ENCODE results near the gene GCDH. TPM values are rescaled to one million over a fixed set of nuclear protein-coding genes. Genes with fewer than 3 reads are reported as not detected.

GCDH gene
- total RNA-seq, 2 experiments from 2014 or later: 39.7 to 43.4 TPM

GRCh38 chr19:12930002-12930645, 39.2 kb downstream of the GCDH start:
- Mint-ChIP-seq H3K36me3 (peaks cover 33% of the 10 kb centered on the region), H3K9me3 (no peaks in the 10 kb centered on the region), H3K27me3 (no peaks in the 10 kb centered on the region), H3K4me1 (peaks cover 19% of the 10 kb centered on the region), H3K4me3 (no peak overlapping the region), H3K27ac (peak overlapping the region; percentile 43)
- DNase-seq (no peak), ATAC-seq (ENCODE audit: low read depth) (no peak)
- POLR2A ChIA-PET: interaction anchor here (0.8 to 1.4 kb wide), 3 partner anchors 9 to 39 kb away, joined by 3 to 5 read pairs (median 3); partner anchors contain the start of genes GCDH and SYCE2

- Mint-ChIP-seq H3K27me3 (no peaks in the 10 kb centered on the region), H3K27ac (peak overlapping the region; percentile 97), H3K9me3 (no peaks in the 10 kb centered on the region), H3K36me3 (peaks cover 23% of the 10 kb centered on the region), H3K4me3 (peak overlapping the region; percentile 98), H3K4me1 (peaks cover 33% of the 10 kb centered on the region)
- DNase-seq: no peak
- no peak for ATAC-seq (ENCODE audit: low read depth)
- POLR2A ChIA-PET: interaction anchor here (0.6 to 3.3 kb wide), 13 partner anchors 11 to 157 kb away, joined by 3 to 23 read pairs (median 7); partner anchors contain the start of genes DNASE2, GCDH, RAD23A and SYCE2
Observed at GRCh38 chr19:12932392-12933286, 41.7 kb downstream of the GCDH start.

- H3K4me3 Mint-ChIP-seq: peak within 1 kb of the TSS; percentile 98
- peak within 1 kb of the TSS; percentile 97 for H3K27ac Mint-ChIP-seq
- POLR2A ChIA-PET: interaction anchor here (0.7 to 3.3 kb wide), 12 partner anchors 12 to 63 kb away, joined by 3 to 23 read pairs (median 7); partner anchors contain the start of genes DNASE2, GCDH, RAD23A and SYCE2
- H3K9me3 Mint-ChIP-seq: no peaks in the 10 kb centered on the region
- H3K27me3 Mint-ChIP-seq: no peaks in the 10 kb centered on the region
- peaks cover 36% of the 10 kb centered on the region for H3K4me1 Mint-ChIP-seq
- DNase-seq (peak; percentile 76), ATAC-seq (ENCODE audit: low read depth) (peak; percentile 54)
- peaks cover 19% of the 10 kb centered on the region for H3K36me3 Mint-ChIP-seq
Observed at GRCh38 chr19:12933287-12934072, 42.5 kb downstream of the GCDH start, which contains the start of gene FARSA. Gene FARSA, minus strand, starts transcription at chr19:12933711. Its CDS starts 15 bp downstream, at chr19:12933696.

- DNase-seq: no peak
- POLR2A ChIA-PET: interaction anchor here (0.7 kb wide), 1 partner anchor 18 kb away, joined by 3 read pairs; no protein-coding TSS in a partner anchor
- H3K4me1 Mint-ChIP-seq: peaks cover 45% of the 10 kb centered on the region
- no peaks in the 10 kb centered on the region for H3K9me3 Mint-ChIP-seq
- peaks cover 27% of the 10 kb centered on the region for H3K36me3 Mint-ChIP-seq
- no peaks in the 10 kb centered on the region for H3K27me3 Mint-ChIP-seq
- ATAC-seq (ENCODE audit: low read depth): no peak
- H3K4me3 Mint-ChIP-seq: no peak overlapping the region
- H3K27ac Mint-ChIP-seq: no peak overlapping the region
Observed at GRCh38 chr19:12935071-12935470, 44.1 kb downstream of the GCDH start.

GRCh38 chr19:12936582-12936981, 45.6 kb downstream of the GCDH start:
- peak overlapping the region; percentile 77 for H3K27ac Mint-ChIP-seq
- no peaks in the 10 kb centered on the region for H3K27me3 Mint-ChIP-seq
- no peaks in the 10 kb centered on the region for H3K9me3 Mint-ChIP-seq
- H3K4me3 Mint-ChIP-seq: peak overlapping the region; percentile 57
- H3K4me1 Mint-ChIP-seq: peaks cover 52% of the 10 kb centered on the region
- DNase-seq (no peak), ATAC-seq (ENCODE audit: low read depth) (no peak)
- peaks cover 40% of the 10 kb centered on the region for H3K36me3 Mint-ChIP-seq
- POLR2A ChIA-PET: interaction anchor here (0.6 to 3.3 kb wide), 7 partner anchors 10 to 971 kb away, joined by 3 to 25 read pairs (median 8); partner anchors contain the start of genes DNASE2, GCDH and SYCE2

GRCh38 chr19:12937093-12937926, 46.4 kb downstream of the GCDH start:
- no peak for ATAC-seq (ENCODE audit: low read depth)

GRCh38 chr19:12937927-12938778, 47.2 kb downstream of the GCDH start, which contains the start of gene CALR:
Gene CALR, plus strand, starts transcription at chr19:12938609. Its CDS starts 71 bp downstream, at chr19:12938680.
- no peaks in the 10 kb centered on the region for H3K27me3 Mint-ChIP-seq
- ATAC-seq (ENCODE audit: low read depth): peak; percentile 93
- peak within 1 kb of the TSS; percentile 92 for H3K27ac Mint-ChIP-seq
- no peaks in the 10 kb centered on the region for H3K9me3 Mint-ChIP-seq
- H3K36me3 Mint-ChIP-seq: peaks cover 35% of the 10 kb centered on the region
- peak; percentile 97 for DNase-seq
- POLR2A ChIA-PET: interaction anchor here (0.6 to 3.3 kb wide), 21 partner anchors 8 to 216 kb away, joined by 3 to 25 read pairs (median 7); partner anchors contain the start of genes DNASE2, GADD45GIP1, GCDH and JUNB
- H3K4me3 Mint-ChIP-seq: peak within 1 kb of the TSS; percentile 99
- peaks cover 44% of the 10 kb centered on the region for H3K4me1 Mint-ChIP-seq

More at GRCh38 chr19:12937093-12937926, 46.4 kb downstream of the GCDH start:
- Mint-ChIP-seq H3K36me3 (peaks cover 39% of the 10 kb centered on the region), H3K27me3 (no peaks in the 10 kb centered on the region), H3K4me1 (peaks cover 50% of the 10 kb centered on the region), H3K9me3 (no peaks in the 10 kb centered on the region), H3K4me3 (peak overlapping the region; percentile 99), H3K27ac (peak overlapping the region; percentile 92)
- peak; percentile 50 for DNase-seq
- POLR2A ChIA-PET: interaction anchor here (0.6 to 3.3 kb wide), 20 partner anchors 9 to 972 kb away, joined by 3 to 25 read pairs (median 7); partner anchors contain the start of genes DNASE2, GADD45GIP1, GCDH and JUNB

- H3K36me3 Mint-ChIP-seq: peaks cover 39% of the 10 kb centered on the region
- peak overlapping the region; percentile 99 for H3K4me3 Mint-ChIP-seq
- peaks cover 48% of the 10 kb centered on the region for H3K4me1 Mint-ChIP-seq
- peak overlapping the region; percentile 92 for H3K27ac Mint-ChIP-seq
- DNase-seq (peak; percentile 48), ATAC-seq (ENCODE audit: low read depth) (peak; percentile 4)
- POLR2A ChIA-PET: interaction anchor here (0.5 to 3.3 kb wide), 8 partner anchors 25 to 246 kb away, joined by 3 to 25 read pairs (median 4); partner anchors contain the start of genes GCDH and TRIR
- no peaks in the 10 kb centered on the region for H3K9me3 Mint-ChIP-seq
- H3K27me3 Mint-ChIP-seq: no peaks in the 10 kb centered on the region
Observed at GRCh38 chr19:12938779-12939601, 48.0 kb downstream of the GCDH start.

- DNase-seq (no peak), ATAC-seq (ENCODE audit: low read depth) (no peak)
- POLR2A ChIA-PET: interaction anchor here (0.6 to 3.3 kb wide), 4 partner anchors 26 to 206 kb away, joined by 3 to 25 read pairs (median 4); partner anchors contain the start of genes GCDH and TRIR
- H3K9me3 Mint-ChIP-seq: no peaks in the 10 kb centered on the region
- H3K27ac Mint-ChIP-seq: peak overlapping the region; percentile 92
- H3K36me3 Mint-ChIP-seq: peaks cover 42% of the 10 kb centered on the region
- peaks cover 49% of the 10 kb centered on the region for H3K4me1 Mint-ChIP-seq
- no peaks in the 10 kb centered on the region for H3K27me3 Mint-ChIP-seq
- H3K4me3 Mint-ChIP-seq: peak overlapping the region; percentile 99
Observed at GRCh38 chr19:12939975-12940423, 49.0 kb downstream of the GCDH start.

- Mint-ChIP-seq H3K9me3 (no peaks in the 10 kb centered on the region), H3K4me1 (peaks cover 55% of the 10 kb centered on the region), H3K27me3 (no peaks in the 10 kb centered on the region), H3K36me3 (peaks cover 47% of the 10 kb centered on the region), H3K27ac (peak overlapping the region; percentile 92), H3K4me3 (peak overlapping the region; percentile 99)
- no peak for DNase-seq
- no peak for ATAC-seq (ENCODE audit: low read depth)
- POLR2A ChIA-PET: interaction anchor here (1.0 kb wide), 1 partner anchor 1038 kb away, joined by 3 read pairs; no protein-coding TSS in a partner anchor
Observed at GRCh38 chr19:12940897-12941296, 49.9 kb downstream of the GCDH start.
